Measurements from ENCODE around the gene ATP6V0A1.

The ATP6V0A1 gene

GRCh38 chr17:42531455-42532354 is 73.0 kb downstream of the ATP6V0A1 start:
- H2AFZ ChIP-seq (ENCODE audit: low read depth) = peak overlapping the region; percentile 60
- H3K27ac ChIP-seq = no peak overlapping the region
- TF ChIP-seq, protein P1, sequence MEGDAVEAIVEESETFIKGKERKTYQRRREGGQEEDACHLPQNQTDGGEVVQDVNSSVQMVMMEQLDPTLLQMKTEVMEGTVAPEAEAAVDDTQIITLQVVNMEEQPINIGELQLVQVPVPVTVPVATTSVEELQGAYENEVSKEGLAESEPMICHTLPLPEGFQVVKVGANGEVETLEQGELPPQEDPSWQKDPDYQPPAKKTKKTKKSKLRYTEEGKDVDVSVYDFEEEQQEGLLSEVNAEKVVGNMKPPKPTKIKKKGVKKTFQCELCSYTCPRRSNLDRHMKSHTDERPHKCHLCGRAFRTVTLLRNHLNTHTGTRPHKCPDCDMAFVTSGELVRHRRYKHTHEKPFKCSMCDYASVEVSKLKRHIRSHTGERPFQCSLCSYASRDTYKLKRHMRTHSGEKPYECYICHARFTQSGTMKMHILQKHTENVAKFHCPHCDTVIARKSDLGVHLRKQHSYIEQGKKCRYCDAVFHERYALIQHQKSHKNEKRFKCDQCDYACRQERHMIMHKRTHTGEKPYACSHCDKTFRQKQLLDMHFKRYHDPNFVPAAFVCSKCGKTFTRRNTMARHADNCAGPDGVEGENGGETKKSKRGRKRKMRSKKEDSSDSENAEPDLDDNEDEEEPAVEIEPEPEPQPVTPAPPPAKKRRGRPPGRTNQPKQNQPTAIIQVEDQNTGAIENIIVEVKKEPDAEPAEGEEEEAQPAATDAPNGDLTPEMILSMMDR (conservative IDR thresholded peaks at IDR 0.05; ENCODE audit: low read depth, low read length) = peak; percentile 48
- H3K4me1 ChIP-seq (ENCODE audit: low read depth, poor library complexity, severe bottlenecking) = peaks cover 42% of the 10 kb centered on the region
- no peaks in the 10 kb centered on the region for H4K20me1 ChIP-seq (ENCODE audit: insufficient read depth)
- peak overlapping the region; percentile 42 for H3K4me2 ChIP-seq
- H3K9ac ChIP-seq = no peak overlapping the region; the same call in 1 of the 2 replicates
- no peak overlapping the region for H3K4me3 ChIP-seq (IDR thresholded peaks at IDR 0.05; ENCODE audit: insufficient read depth, low read depth, low read length)
- no peaks in the 10 kb centered on the region for H3K36me3 ChIP-seq (ENCODE audit: insufficient read depth)
- H3K27me3 ChIP-seq (ENCODE audit: insufficient read depth, low read depth) = no peaks in the 10 kb centered on the region
- H3K79me2 ChIP-seq (ENCODE audit: insufficient read depth, low read depth) = no peaks in the 10 kb centered on the region

DNA sequence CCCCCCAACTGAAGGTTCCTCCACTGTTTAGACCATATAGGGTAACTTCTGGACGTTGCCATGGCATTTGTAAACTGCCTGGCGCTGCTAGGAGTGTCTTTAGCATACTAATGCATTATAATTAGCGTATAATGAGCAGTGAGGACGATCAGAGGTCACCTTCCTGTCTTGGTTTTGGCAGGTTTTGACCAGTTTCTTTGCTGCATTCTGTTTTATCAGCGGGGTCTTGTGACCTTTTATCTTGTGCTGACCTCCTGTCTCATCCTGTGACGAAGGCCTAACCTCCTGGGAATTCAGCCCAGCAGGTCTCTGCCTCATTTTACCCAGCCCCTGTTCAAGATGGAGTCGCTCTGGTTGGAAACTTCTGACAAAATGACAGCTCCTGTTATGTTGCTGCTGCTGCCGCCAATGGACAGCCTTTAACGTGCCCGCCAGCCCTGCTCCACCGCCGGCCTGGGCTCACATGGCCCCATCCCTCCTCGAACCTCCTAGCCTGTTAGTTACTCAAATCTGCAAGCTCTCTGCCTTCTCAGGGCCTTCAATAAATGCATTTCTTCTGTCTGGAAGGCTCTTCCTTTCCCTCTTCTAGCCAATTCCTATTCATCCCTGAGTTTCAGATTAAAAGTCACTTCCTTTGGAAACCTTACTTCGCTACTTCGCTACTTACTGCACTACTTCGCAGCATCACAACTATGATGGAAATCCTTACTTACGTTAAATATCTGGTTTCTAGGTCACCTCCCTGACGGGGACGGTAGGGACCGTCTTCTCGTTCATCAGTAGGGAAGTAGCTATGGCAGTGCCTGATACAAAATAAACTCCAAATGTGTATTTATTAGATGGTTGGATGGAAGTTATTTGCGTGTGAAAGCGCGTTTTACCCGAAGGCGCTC is 76.7 kb downstream of the ATP6V0A1 start:
- TF ChIP-seq, protein P1 (conservative IDR thresholded peaks at IDR 0.05; ENCODE audit: low read depth, low read length) = no peak
- H4K20me1 ChIP-seq (ENCODE audit: insufficient read depth) = no peaks in the 10 kb centered on the region
- peak overlapping the region; percentile 28; the same call in 1 of the 2 replicates for H3K9ac ChIP-seq
- H3K27ac ChIP-seq = peak overlapping the region; percentile 55
- peaks cover 15% of the 10 kb centered on the region; the same call in 1 of the 2 replicates for H3K79me2 ChIP-seq (ENCODE audit: insufficient read depth, low read depth)
- peaks cover 41% of the 10 kb centered on the region for H3K4me1 ChIP-seq (ENCODE audit: low read depth, poor library complexity, severe bottlenecking)
- peak overlapping the region; percentile 39 for H3K4me3 ChIP-seq (IDR thresholded peaks at IDR 0.05; ENCODE audit: insufficient read depth, low read depth, low read length)
- peak overlapping the region; percentile 95 for H3K4me2 ChIP-seq
- H3K36me3 ChIP-seq (ENCODE audit: insufficient read depth) = no peaks in the 10 kb centered on the region
- H3K27me3 ChIP-seq (ENCODE audit: insufficient read depth, low read depth) = no peaks in the 10 kb centered on the region
- H2AFZ ChIP-seq (ENCODE audit: low read depth) = peak overlapping the region; percentile 72

DNA sequence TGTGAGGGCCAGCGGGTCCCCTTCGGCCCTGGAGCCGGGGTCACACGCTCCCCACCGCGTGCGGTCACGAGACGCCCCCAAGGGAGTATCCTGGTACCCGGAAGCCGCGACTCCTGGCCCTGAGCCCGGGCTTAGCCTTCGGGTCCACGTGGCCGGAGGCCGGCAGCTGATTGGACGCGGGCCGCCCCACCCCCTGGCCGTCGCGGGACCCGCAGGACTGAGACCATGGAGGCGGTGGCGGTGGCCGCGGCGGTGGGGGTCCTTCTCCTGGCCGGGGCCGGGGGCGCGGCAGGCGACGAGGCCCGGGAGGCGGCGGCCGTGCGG is 77.3 kb downstream of the ATP6V0A1 start, which contains the start of gene NAGLU:
TSS of gene NAGLU (plus strand) at position 194 of the 324 bp plus-strand sequence. CDS start at position 226, 32 bp downstream.
- Histone ChIP-seq H3K4me3 (IDR thresholded peaks at IDR 0.05; ENCODE audit: insufficient read depth, low read depth, low read length) (peak within 1 kb of the TSS; percentile 39), H3K4me1 (ENCODE audit: low read depth, poor library complexity, severe bottlenecking) (peaks cover 35% of the 10 kb centered on the region), H2AFZ (ENCODE audit: low read depth) (peak within 1 kb of the TSS; percentile 72)

More for the DNA sequence above, 77.3 kb downstream of the ATP6V0A1 start, which contains the start of gene NAGLU:
- Histone ChIP-seq H3K4me2 (peak within 1 kb of the TSS; percentile 98), H3K9ac (peak within 1 kb of the TSS; percentile 28; the same call in 1 of the 2 replicates), H3K27me3 (ENCODE audit: insufficient read depth, low read depth) (no peaks in the 10 kb centered on the region), H3K36me3 (ENCODE audit: insufficient read depth) (no peaks in the 10 kb centered on the region), H3K79me2 (ENCODE audit: insufficient read depth, low read depth) (peaks cover 15% of the 10 kb centered on the region; the same call in 1 of the 2 replicates), H3K27ac (peak within 1 kb of the TSS; percentile 55), H4K20me1 (ENCODE audit: insufficient read depth) (no peaks in the 10 kb centered on the region)
- TF ChIP-seq, protein P1 (conservative IDR thresholded peaks at IDR 0.05; ENCODE audit: low read depth, low read length) = no peak
